VCaP (cell line): ENCODE results near the gene RASSF4.
A peak's percentile ranks its signal among the peaks of the same experiment; 100 is the strongest.

Experiments
- H3K27ac ChIP-seq: fragments of 450-650 bp; 2 replicates; pipeline ENCODE4 v1.5.1; 2017
- CTCF ChIP-seq: fragments of 450-650 bp; conservative IDR thresholded peaks from 2 replicates; pipeline ENCODE4 v1.5.1; 2017; ENCODE audit warnings: mild to moderate bottlenecking, moderate library complexity

RASSF4 gene

GRCh38 chr10:44959247-44960087 is at the start of gene RASSF4:
RASSF4 (plus strand) TSS chr10:44959802; CDS start chr10:44970203, 10,401 bp downstream.
- peak within 1 kb of the TSS; percentile 71 for H3K27ac ChIP-seq
- TF ChIP-seq CTCF = no peak

- TF ChIP-seq CTCF = no peak
- H3K27ac ChIP-seq = no peak overlapping the region
Measured at GRCh38 chr10:44909910-44910309, 49.7 kb upstream of the RASSF4 start.

GRCh38 chr10:44910602-44911001 is 49.0 kb upstream of the RASSF4 start:
- no peak for TF ChIP-seq CTCF
- peak overlapping the region; percentile 54 for H3K27ac ChIP-seq

GRCh38 chr10:44911081-44911540 is 48.5 kb upstream of the RASSF4 start, which contains the start of gene TMEM72:
TMEM72 (plus strand) TSS chr10:44911337; CDS start chr10:44911513, 176 bp downstream.
- H3K27ac ChIP-seq = peak within 1 kb of the TSS; percentile 54
- no peak for TF ChIP-seq CTCF

GRCh38 chr10:44911951-44912350 is 47.7 kb upstream of the RASSF4 start:
- H3K27ac ChIP-seq = peak overlapping the region; percentile 54; the same call in 1 of the 2 replicates
- no peak for TF ChIP-seq CTCF

GRCh38 chr10:44913350-44914081 is 46.1 kb upstream of the RASSF4 start:
- TF ChIP-seq CTCF = no peak
- H3K27ac ChIP-seq = no peak overlapping the region

- no peak overlapping the region for H3K27ac ChIP-seq
- TF ChIP-seq CTCF = no peak
Measured at GRCh38 chr10:44914891-44915290, 44.7 kb upstream of the RASSF4 start.
